Natural killer cell (primary cell): ENCODE results near the gene KDM6B. TPM values are rescaled to one million over a fixed set of nuclear protein-coding genes. Genes with fewer than 3 reads are reported as not detected.

Experiments used
- ATAC-seq, 3 donors: fragments of 150-1000 bp in 2 of 3; fragments of 200-7000 bp in 1 of 3; cut with Tn5 transposase; 1 replicate in 1 of 3; 2 replicates in 2 of 3; pipeline ENCODE4 v1.10.0; 2021; ENCODE audit warnings: mild to moderate bottlenecking in 2 of 3, moderate library complexity in 2 of 3
- DNase-seq, 2 donors: peaks; one replicate each; pipeline versions ENCODE4 v3.0.0 to v3.0.0-alpha.2; 2013 to 2021; ENCODE audit warnings: mixed read lengths in 1 of 2
- H3K27ac ChIP-seq: one replicate; pipeline ENCODE4 v1.5.1; 2013; ENCODE audit warnings: mild to moderate bottlenecking, low read length
- H3K27me3 ChIP-seq: one replicate; pipeline ENCODE4 v1.6.1; 2013; ENCODE audit warnings: low read length; ENCODE audit not compliant: control insufficient read depth, insufficient read depth
- H3K36me3 ChIP-seq: one replicate; pipeline ENCODE4 v1.6.1; 2013; ENCODE audit warnings: low read length; ENCODE audit not compliant: control insufficient read depth, insufficient read depth
- H3K4me1 ChIP-seq: one replicate; pipeline ENCODE4 v1.6.1; 2013; ENCODE audit warnings: low read length; ENCODE audit not compliant: control insufficient read depth, insufficient read depth
- H3K4me3 ChIP-seq: one replicate; pipeline ENCODE4 v1.5.1; 2013; ENCODE audit warnings: low read length
- H3K9me3 ChIP-seq: one replicate; pipeline ENCODE4 v1.6.1; 2013; ENCODE audit warnings: low read length; ENCODE audit not compliant: control insufficient read depth, insufficient read depth
- H3K27ac Mint-ChIP-seq, 2 donors: one replicate each; pipeline ENCODE4 v1.8.0; 2022; ENCODE audit warnings: mild to moderate bottlenecking in 2 of 2, mixed read lengths in 2 of 2, moderate library complexity in 1 of 2
- H3K27me3 Mint-ChIP-seq, 2 donors: one replicate each; pipeline ENCODE4 v1.8.0; 2022; ENCODE audit warnings: low read depth in 2 of 2, mixed read lengths in 2 of 2
- H3K36me3 Mint-ChIP-seq: one replicate; pipeline ENCODE4 v1.8.0; 2022; ENCODE audit warnings: mixed read lengths
- H3K4me1 Mint-ChIP-seq, 2 donors: one replicate each; pipeline ENCODE4 v1.8.0; 2022; ENCODE audit warnings: mixed read lengths in 2 of 2
- H3K4me3 Mint-ChIP-seq: one replicate; pipeline ENCODE4 v1.8.0; 2022; ENCODE audit warnings: mild to moderate bottlenecking, moderate library complexity, mixed read lengths
- H3K9me3 Mint-ChIP-seq, 2 donors: one replicate each; pipeline ENCODE4 v1.8.0; 2022; ENCODE audit warnings: mixed read lengths in 2 of 2
- WGBS: methylation state at CpG from one replicate; pipeline ENCODE4 v1.1.7; 2013; ENCODE audit warnings: missing lambda C conversion rate; ENCODE audit not compliant: insufficient coverage; 5-methylcytosine and 5-hydroxymethylcytosine counted together
- intact Hi-C: fragments of 100-400 bp; cut with micrococcal nuclease; formaldehyde crosslinking; loops from one replicate; pipeline ENCODE4 v1.14.2; 2022
- total RNA-seq, 4 donors: library from RNA; stranded (reverse); fragments of 120-200 nt in 1 of 4; gene quantifications; one replicate each; pipeline versions ENCODE4 v1.2.3 to v1.2.4, GENCODE V29; 2013 to 2022
- TF ChIP-seq, protein P1 (sequence below): fragments of 200-600 bp; IDR thresholded peaks from one replicate; pipeline ENCODE4 v1.8.0; 2022; ENCODE audit warnings: antibody characterized with exemption

Gene KDM6B
- total RNA-seq, 3 donors from 2014 or later (not counting 1 experiment from before 2014, with no cell fraction given): 104 to 165 (median 149) TPM

DNA sequence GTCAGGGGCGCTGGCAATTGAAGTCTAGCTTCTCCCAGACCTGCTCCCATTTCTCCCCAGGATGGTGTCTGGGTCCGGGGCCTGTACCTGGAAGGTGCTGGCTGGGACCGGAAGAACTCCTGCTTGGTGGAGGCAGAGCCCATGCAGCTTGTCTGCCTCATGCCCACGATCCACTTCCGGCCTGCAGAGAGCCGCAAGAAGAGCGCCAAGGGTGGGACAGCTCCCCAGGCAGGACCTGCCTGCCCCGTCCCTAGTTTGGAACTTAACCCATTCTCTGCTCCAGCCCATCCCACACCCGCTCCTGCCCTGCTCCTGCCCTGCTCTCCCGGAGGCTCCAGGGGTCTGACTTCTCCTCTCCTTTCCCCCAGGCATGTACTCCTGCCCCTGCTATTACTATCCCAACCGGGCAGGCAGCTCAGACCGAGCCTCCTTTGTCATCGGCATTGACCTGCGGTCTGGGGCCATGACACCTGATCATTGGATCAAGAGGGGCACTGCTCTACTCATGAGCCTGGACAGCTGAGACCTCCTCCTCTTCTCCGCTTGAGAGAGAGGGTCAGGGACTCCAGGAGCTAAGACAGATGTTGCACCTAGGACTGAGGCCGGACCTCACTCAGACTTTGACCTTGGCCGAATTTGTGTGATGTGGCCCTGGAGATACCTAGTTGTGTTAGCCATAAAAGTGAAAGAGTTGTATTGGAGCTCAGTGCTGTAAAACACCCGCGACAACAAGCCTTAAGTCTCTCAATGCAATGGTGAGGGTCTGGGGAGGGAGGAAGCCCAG is 814 bp upstream of the KDM6B start:
- WGBS: 61% methylated on average over 19 of the region's 19 CpGs
- no peaks in the 10 kb centered on the region for H3K9me3 ChIP-seq
- Mint-ChIP-seq H3K9me3 (no peaks in the 10 kb centered on the region), H3K4me1 (peaks cover 25 to 46% of the 10 kb centered on the region in 2 donors), H3K36me3 (no peaks in the 10 kb centered on the region), H3K27ac (peak overlapping the region; percentile 97 to 100), H3K27me3 (peaks cover 0 to 12% of the 10 kb centered on the region in 2 donors), H3K4me3 (peak overlapping the region; percentile 88)
- peak overlapping the region; percentile 59 for H3K4me3 ChIP-seq
- no peaks in the 10 kb centered on the region for H3K27me3 ChIP-seq
- intact Hi-C loops: no loop called here
- H3K36me3 ChIP-seq: no peaks in the 10 kb centered on the region
- TF ChIP-seq, protein P1, sequence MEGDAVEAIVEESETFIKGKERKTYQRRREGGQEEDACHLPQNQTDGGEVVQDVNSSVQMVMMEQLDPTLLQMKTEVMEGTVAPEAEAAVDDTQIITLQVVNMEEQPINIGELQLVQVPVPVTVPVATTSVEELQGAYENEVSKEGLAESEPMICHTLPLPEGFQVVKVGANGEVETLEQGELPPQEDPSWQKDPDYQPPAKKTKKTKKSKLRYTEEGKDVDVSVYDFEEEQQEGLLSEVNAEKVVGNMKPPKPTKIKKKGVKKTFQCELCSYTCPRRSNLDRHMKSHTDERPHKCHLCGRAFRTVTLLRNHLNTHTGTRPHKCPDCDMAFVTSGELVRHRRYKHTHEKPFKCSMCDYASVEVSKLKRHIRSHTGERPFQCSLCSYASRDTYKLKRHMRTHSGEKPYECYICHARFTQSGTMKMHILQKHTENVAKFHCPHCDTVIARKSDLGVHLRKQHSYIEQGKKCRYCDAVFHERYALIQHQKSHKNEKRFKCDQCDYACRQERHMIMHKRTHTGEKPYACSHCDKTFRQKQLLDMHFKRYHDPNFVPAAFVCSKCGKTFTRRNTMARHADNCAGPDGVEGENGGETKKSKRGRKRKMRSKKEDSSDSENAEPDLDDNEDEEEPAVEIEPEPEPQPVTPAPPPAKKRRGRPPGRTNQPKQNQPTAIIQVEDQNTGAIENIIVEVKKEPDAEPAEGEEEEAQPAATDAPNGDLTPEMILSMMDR: no peak
- peaks cover 35% of the 10 kb centered on the region for H3K4me1 ChIP-seq
- peak in 1 of 2 donors; percentile 30 for DNase-seq
- no peak for ATAC-seq
- no peak overlapping the region for H3K27ac ChIP-seq

DNA sequence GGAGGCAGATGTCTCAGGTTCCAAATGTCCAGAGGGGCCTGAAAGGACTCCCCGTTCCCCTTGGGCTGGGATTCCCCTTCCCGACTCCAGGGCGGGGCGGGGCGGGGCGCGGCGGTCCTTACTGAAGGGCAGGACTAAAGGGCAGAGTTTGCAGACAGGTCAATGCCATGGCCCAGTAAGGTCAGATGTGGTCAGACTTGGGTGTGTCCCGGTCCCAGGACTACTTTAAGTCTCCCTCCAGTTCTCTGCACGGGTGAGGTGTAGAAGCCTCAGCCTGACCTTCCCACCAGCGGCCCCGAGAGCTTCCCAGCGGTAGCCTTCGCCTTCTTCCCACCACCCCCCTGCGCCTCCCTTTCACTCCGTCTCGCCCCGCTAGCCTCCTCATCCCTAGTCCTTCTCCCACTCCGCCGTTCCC is 532 bp downstream of the KDM6B start:
- WGBS: 0% methylated on average over 20 of the region's 20 CpGs
- TF ChIP-seq, protein P1: no peak
- H3K4me3 ChIP-seq: peak overlapping the region; percentile 59
- H3K4me1 ChIP-seq: peaks cover 47% of the 10 kb centered on the region
- H3K27me3 ChIP-seq: no peaks in the 10 kb centered on the region
- Mint-ChIP-seq H3K36me3 (no peaks in the 10 kb centered on the region), H3K27me3 (peaks cover 0 to 9% of the 10 kb centered on the region in 2 donors), H3K4me3 (peak overlapping the region; percentile 94), H3K27ac (peak overlapping the region; percentile 97 to 100), H3K4me1 (peaks cover 35 to 58% of the 10 kb centered on the region in 2 donors), H3K9me3 (no peaks in the 10 kb centered on the region)
- DNase-seq (peak in 1 of 2 donors; percentile 77), ATAC-seq (peak; percentile 4 to 16 (median 8))
- intact Hi-C loops: loop anchor here (1.0 to 2.0 kb wide), 3 partner anchors 8 to 52 kb away; partner anchors contain the start of gene NAA38
- no peaks in the 10 kb centered on the region for H3K36me3 ChIP-seq
- peak overlapping the region; percentile 98 for H3K27ac ChIP-seq
- H3K9me3 ChIP-seq: no peaks in the 10 kb centered on the region

DNA sequence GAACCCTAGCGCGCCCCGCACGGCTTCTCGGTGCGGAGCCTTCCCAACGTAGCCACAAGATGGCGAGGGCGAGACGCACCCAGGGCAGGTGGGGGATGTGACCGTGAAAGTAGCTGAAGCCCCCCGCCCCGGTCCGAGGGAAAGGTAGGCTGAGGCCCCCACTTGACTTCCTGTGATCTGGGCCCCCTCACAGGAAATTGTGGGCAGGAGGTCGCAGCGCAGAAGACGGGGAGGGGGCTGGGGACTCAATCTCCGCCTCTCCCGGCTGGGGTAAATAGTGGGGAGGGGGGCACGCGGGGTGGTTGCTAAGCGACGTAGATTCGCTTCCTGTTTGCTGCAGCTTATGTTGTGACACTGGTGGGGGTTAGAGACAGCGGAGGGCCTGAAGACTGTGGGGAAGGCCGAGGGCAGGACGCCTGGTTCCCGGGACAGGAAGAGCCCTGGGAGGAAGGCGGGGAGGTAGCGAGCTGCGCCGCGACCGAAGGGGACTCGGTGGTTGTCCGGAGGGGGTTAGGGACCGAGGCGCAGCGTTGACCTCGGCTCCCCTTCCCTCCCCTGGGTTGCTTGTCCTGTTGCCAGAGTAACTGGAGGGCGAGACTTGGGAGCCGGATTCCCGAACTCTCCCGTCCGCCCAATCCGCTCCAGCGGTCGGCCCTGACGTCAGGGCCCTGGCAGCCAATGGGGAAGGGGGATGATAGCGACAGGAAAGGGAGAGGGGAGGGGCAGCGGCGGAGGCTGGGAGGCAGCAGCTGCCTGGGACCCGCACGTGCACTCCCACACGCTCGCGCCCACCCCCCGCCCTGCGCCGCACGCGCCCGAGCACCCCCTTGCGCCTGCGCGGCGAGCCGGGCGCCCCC is 1.2 kb downstream of the KDM6B start:
- no peaks in the 10 kb centered on the region for H3K27me3 ChIP-seq
- intact Hi-C loops: loop anchor here (1.0 to 2.0 kb wide), 3 partner anchors 7 to 52 kb away; partner anchors contain the start of gene NAA38
- Mint-ChIP-seq H3K9me3 (no peaks in the 10 kb centered on the region), H3K27ac (peak overlapping the region; percentile 97 to 100), H3K4me1 (peaks cover 37 to 62% of the 10 kb centered on the region in 2 donors), H3K36me3 (no peaks in the 10 kb centered on the region), H3K4me3 (peak overlapping the region; percentile 94), H3K27me3 (peaks cover 0 to 9% of the 10 kb centered on the region in 2 donors)
- H3K9me3 ChIP-seq: no peaks in the 10 kb centered on the region
- DNase-seq (peak; percentile 79 to 97), ATAC-seq (peak; percentile 49 to 71 (median 60))
- H3K36me3 ChIP-seq: no peaks in the 10 kb centered on the region
- peaks cover 50% of the 10 kb centered on the region for H3K4me1 ChIP-seq
- TF ChIP-seq, protein P1: peak; percentile 74
- H3K4me3 ChIP-seq: peak overlapping the region; percentile 59
- peak overlapping the region; percentile 98 for H3K27ac ChIP-seq
- under 1% methylated on average over 69 of the region's 69 CpGs for WGBS
